Neural progenitor cell (in vitro differentiated cells): ENCODE data around the gene AKR7A2. TPM values are rescaled to one million over a fixed set of nuclear protein-coding genes. Genes with fewer than 3 reads are reported as not detected.

Source experiments
- DNase-seq: peaks from one replicate; pipeline ENCODE4 v3.0.0-alpha.2; 2016; ENCODE audit warnings: low spot score
- H2AFZ ChIP-seq: fragments of 200-600 bp; sonication (generic); replicated peaks from 2 replicates; pipeline ENCODE4 v1.6.1; 2016; ENCODE audit warnings: antibody characterized with exemption
- H3F3A ChIP-seq: fragments of 200-600 bp; sonication (generic); 2 replicates; pipeline ENCODE4 v1.6.1; 2016; ENCODE audit warnings: antibody characterized with exemption, low read depth
- H3K27ac ChIP-seq: fragments of 200-600 bp; sonication (generic); 2 replicates; pipeline ENCODE4 v1.5.1; 2016; ENCODE audit warnings: mild to moderate bottlenecking
- H3K27me3 ChIP-seq: fragments of 200-600 bp; sonication (generic); 2 replicates; pipeline ENCODE4 v1.6.1; 2016; ENCODE audit warnings: mild to moderate bottlenecking, moderate library complexity
- H3K36me3 ChIP-seq: fragments of 200-600 bp; sonication (generic); 2 replicates; pipeline ENCODE4 v1.5.1; 2016
- H3K4me1 ChIP-seq: fragments of 200-600 bp; sonication (generic); 2 replicates; pipeline ENCODE4 v1.6.1; 2016; ENCODE audit warnings: mixed run types
- H3K4me2 ChIP-seq: fragments of 200-600 bp; sonication (generic); 2 replicates; pipeline ENCODE4 v1.6.1; 2016
- H3K4me3 ChIP-seq: fragments of 200-600 bp; sonication (generic); 2 replicates; pipeline ENCODE4 v1.5.1; 2016
- H3K79me2 ChIP-seq: fragments of 200-600 bp; sonication (generic); 2 replicates; pipeline ENCODE4 v1.6.1; 2016; ENCODE audit warnings: low read depth
- H3K9ac ChIP-seq: fragments of 200-600 bp; sonication (generic); 2 replicates; pipeline ENCODE4 v1.6.1; 2016
- H3K9me3 ChIP-seq: fragments of 200-600 bp; sonication (generic); 2 replicates; pipeline ENCODE4 v1.5.1; 2016; ENCODE audit warnings: low read depth
- H4K20me1 ChIP-seq: fragments of 200-600 bp; sonication (generic); 2 replicates; pipeline ENCODE4 v1.6.1; 2016; ENCODE audit warnings: low read depth
- H3K27ac Mint-ChIP-seq: 3 replicates; pipeline ENCODE4 v1.8.0; 2021; ENCODE audit warnings: mixed read lengths
- H3K27me3 Mint-ChIP-seq: 2 replicates; pipeline ENCODE4 v1.8.0; 2022; ENCODE audit warnings: low read depth, mild to moderate bottlenecking, inconsistent platforms, moderate library complexity, mixed read lengths; ENCODE audit not compliant: insufficient read depth
- H3K36me3 Mint-ChIP-seq: 3 replicates; pipeline ENCODE4 v1.8.0; 2021; ENCODE audit warnings: mixed read lengths
- H3K4me1 Mint-ChIP-seq: 3 replicates; pipeline ENCODE4 v1.8.0; 2021; ENCODE audit warnings: mixed read lengths
- H3K4me3 Mint-ChIP-seq: 3 replicates; pipeline ENCODE4 v1.8.0; 2021; ENCODE audit warnings: mild to moderate bottlenecking, moderate library complexity, mixed read lengths
- H3K9me3 Mint-ChIP-seq: 3 replicates; pipeline ENCODE4 v1.8.0; 2020; ENCODE audit warnings: mixed read lengths
- EZH2 ChIP-seq: fragments of 200-600 bp; sonication (generic); IDR thresholded peaks from 2 replicates; pipeline ENCODE4 v1.6.1; 2017; ENCODE audit warnings: antibody characterized with exemption, mild to moderate bottlenecking, moderate library complexity
- EZH2phosphoT487 ChIP-seq: fragments of 200-600 bp; sonication (generic); IDR thresholded peaks from 2 replicates; pipeline ENCODE4 v1.6.1; 2017; ENCODE audit warnings: antibody characterized with exemption
- total RNA-seq: library from RNA; depleted of rRNA; stranded (reverse); fragments of >200 nt; gene quantifications from 2 replicates; pipeline ENCODE4 v1.2.3, GENCODE V29; 2015; ENCODE audit warnings: low replicate concordance
- TF ChIP-seq, protein P1 (sequence below): fragments of 200-600 bp; sonication (generic); IDR thresholded peaks from 2 replicates; pipeline ENCODE4 v1.5.1; 2017; ENCODE audit warnings: antibody characterized with exemption, mild to moderate bottlenecking

The AKR7A2 gene
- total RNA-seq, 1 donor from 2014 or later, result 37.5 TPM

DNA sequence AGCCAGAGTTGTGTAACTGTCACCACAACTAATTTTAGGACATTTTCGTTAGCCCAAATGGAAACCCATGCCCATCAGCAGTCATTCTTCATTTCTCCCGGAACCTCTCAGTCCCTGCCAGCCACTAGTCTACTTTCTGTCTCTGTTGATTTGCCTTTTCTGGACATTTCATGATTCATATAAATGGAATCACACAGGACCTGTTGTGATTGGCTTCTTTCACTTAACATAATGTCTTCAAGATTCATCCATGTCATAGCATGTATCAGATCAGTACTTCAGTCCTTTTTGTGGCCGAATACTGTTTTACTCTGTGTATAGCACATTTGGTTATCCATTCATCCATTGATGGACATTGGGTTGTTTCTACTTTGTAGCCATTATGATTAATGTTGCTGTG, 7.3 kb upstream of the AKR7A2 start:
- Histone ChIP-seq H3F3A (no peaks in the 10 kb centered on the region), H3K79me2 (no peaks in the 10 kb centered on the region), H2AFZ (no peak overlapping the region), H3K4me2 (no peak overlapping the region), H3K36me3 (no peaks in the 10 kb centered on the region), H3K9me3 (no peaks in the 10 kb centered on the region), H4K20me1 (peaks cover 12% of the 10 kb centered on the region), H3K9ac (no peak overlapping the region), H3K27ac (no peak overlapping the region), H3K27me3 (no peaks in the 10 kb centered on the region), H3K4me3 (no peak overlapping the region), H3K4me1 (no peaks in the 10 kb centered on the region)
- Mint-ChIP-seq H3K27me3 (peaks cover 2% of the 10 kb centered on the region), H3K36me3 (peaks cover 8% of the 10 kb centered on the region), H3K4me3 (no peak overlapping the region), H3K4me1 (peaks cover 7% of the 10 kb centered on the region), H3K27ac (no peak overlapping the region), H3K9me3 (no peaks in the 10 kb centered on the region)
- no peak for TF ChIP-seq EZH2
- no peak for DNase-seq

DNA sequence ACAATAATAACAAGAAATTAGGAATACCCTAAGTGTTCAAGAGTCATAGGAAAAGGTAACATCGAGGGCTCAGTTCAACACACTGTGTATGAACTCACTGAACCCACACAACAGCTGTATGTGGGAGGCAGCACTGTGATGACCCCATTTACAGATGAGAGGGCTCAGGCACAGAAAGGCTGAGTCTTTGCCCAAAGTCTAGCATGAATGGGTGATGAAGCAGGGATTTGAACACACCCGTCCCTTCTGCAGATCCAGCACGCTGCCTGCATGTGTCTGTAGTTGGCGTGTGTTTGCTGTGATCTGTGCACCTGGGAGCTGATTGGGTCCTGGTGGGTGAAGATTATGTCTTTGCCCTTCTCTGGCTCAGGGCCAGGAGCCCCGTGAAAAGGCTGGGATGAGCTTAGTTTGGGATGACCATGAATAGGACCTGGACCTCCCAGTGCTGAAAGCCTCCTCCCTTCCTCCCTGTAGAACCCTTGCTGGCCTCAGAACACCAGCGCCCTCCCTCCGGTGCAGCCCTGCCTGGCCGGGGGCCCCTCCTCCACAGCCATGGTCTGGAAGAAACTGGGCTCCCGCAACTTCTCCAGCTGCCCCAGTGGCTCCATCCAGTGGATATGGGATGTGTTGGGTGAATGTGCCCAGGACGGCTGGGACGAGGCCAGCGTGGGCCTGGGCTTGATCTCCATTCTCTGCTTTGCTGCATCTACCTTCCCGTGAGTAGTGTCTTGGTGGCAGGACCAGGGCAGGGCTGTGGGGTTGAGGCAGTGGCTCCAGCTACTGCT, 5.4 kb upstream of the AKR7A2 start:
- H3K27me3 ChIP-seq, result no peaks in the 10 kb centered on the region
- no peak overlapping the region for H3K27ac Mint-ChIP-seq
- H3K9me3 ChIP-seq, result no peaks in the 10 kb centered on the region
- peak; percentile 26 for DNase-seq
- H3K4me3 ChIP-seq, result no peak overlapping the region
- H3K4me2 ChIP-seq, result no peak overlapping the region
- peaks cover 15% of the 10 kb centered on the region for H3K4me1 Mint-ChIP-seq
- H3F3A ChIP-seq, result no peaks in the 10 kb centered on the region
- H3K36me3 ChIP-seq, result no peaks in the 10 kb centered on the region
- H2AFZ ChIP-seq, result no peak overlapping the region
- H3K9me3 Mint-ChIP-seq, result no peaks in the 10 kb centered on the region
- peaks cover 4% of the 10 kb centered on the region for H3K27me3 Mint-ChIP-seq
- H3K27ac ChIP-seq, result no peak overlapping the region
- no peak overlapping the region for H3K4me3 Mint-ChIP-seq
- TF ChIP-seq, protein P1, sequence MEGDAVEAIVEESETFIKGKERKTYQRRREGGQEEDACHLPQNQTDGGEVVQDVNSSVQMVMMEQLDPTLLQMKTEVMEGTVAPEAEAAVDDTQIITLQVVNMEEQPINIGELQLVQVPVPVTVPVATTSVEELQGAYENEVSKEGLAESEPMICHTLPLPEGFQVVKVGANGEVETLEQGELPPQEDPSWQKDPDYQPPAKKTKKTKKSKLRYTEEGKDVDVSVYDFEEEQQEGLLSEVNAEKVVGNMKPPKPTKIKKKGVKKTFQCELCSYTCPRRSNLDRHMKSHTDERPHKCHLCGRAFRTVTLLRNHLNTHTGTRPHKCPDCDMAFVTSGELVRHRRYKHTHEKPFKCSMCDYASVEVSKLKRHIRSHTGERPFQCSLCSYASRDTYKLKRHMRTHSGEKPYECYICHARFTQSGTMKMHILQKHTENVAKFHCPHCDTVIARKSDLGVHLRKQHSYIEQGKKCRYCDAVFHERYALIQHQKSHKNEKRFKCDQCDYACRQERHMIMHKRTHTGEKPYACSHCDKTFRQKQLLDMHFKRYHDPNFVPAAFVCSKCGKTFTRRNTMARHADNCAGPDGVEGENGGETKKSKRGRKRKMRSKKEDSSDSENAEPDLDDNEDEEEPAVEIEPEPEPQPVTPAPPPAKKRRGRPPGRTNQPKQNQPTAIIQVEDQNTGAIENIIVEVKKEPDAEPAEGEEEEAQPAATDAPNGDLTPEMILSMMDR, result peak; percentile 13
- TF ChIP-seq EZH2phosphoT487, result no peak
- H3K79me2 ChIP-seq, result peaks cover 11% of the 10 kb centered on the region
- H3K9ac ChIP-seq, result no peak overlapping the region
- H3K4me1 ChIP-seq, result no peaks in the 10 kb centered on the region
- H3K36me3 Mint-ChIP-seq, result peaks cover 7% of the 10 kb centered on the region
- H4K20me1 ChIP-seq, result peaks cover 16% of the 10 kb centered on the region

DNA sequence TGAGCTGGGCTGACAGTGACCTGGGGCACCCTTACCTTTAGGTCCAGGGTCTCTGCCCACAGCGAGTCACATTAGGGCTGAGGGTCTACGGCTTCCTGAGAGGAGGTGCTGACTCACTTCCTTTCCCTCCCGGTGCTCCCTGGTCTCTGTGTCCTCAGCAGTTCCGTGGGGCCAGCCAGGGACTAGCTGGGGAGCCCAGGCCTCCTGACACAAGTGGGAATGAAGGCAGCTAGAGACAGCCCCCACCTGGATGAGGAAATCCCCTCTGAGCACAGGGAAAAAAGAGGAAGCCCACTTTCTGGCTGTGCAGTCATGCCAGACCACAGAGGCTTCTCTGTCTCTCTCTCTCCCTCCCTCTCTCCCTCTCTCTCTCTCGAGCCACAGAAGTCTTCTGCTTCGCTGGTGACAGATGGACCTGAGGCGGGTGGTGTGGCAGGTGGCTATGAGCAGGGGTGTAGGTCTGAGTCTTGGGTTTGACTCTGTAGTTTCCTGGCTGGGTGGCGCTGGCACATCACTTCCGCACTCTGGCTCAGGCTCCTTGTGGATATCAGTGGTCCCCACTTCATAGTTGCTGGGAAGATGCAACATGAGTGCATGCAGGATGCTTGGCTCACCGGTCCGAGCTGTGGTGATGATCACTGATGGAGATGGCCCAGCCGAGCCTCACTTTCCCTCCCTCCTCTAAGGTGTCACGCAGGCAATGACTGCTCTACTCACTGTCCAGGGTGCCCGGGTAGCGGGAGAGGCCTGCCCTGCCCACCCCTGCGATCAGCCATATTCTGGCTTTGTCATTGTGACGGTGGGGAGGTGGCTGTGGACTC, 3.6 kb upstream of the AKR7A2 start:
- H3K79me2 ChIP-seq, result peaks cover 22% of the 10 kb centered on the region
- peaks cover 6% of the 10 kb centered on the region for H3K36me3 Mint-ChIP-seq
- peaks cover 2% of the 10 kb centered on the region for H3K27me3 Mint-ChIP-seq
- peaks cover 6% of the 10 kb centered on the region for H3K4me1 ChIP-seq
- no peak overlapping the region for H3K27ac ChIP-seq
- no peak for DNase-seq
- no peak overlapping the region for H3K4me2 ChIP-seq
- no peak overlapping the region for H3K4me3 Mint-ChIP-seq
- H3K27ac Mint-ChIP-seq, result peak overlapping the region; percentile 69
- H3F3A ChIP-seq, result no peaks in the 10 kb centered on the region
- TF ChIP-seq, protein P1, result no peak
- TF ChIP-seq EZH2phosphoT487 (no peak), EZH2 (no peak)
- no peak overlapping the region for H3K4me3 ChIP-seq
- no peak overlapping the region for H3K9ac ChIP-seq
- H4K20me1 ChIP-seq, result peaks cover 26% of the 10 kb centered on the region
- peaks cover 23% of the 10 kb centered on the region for H3K4me1 Mint-ChIP-seq
- no peaks in the 10 kb centered on the region for H3K27me3 ChIP-seq
- no peaks in the 10 kb centered on the region for H3K9me3 Mint-ChIP-seq
- no peaks in the 10 kb centered on the region for H3K36me3 ChIP-seq
- no peaks in the 10 kb centered on the region for H3K9me3 ChIP-seq
- no peak overlapping the region for H2AFZ ChIP-seq
